Right cardiac atrium (tissue), 5 donors: ENCODE data around the gene RASA3. TPM values are rescaled to one million over a fixed set of nuclear protein-coding genes. Genes with fewer than 3 reads are reported as not detected.

Source experiments
- ATAC-seq, 2 donors: fragments of 200-7000 bp; cut with Tn5 transposase; one replicate each; pipeline versions ENCODE4 v1.8.0 to v1.9.1; 2020; ENCODE audit warnings: moderate library complexity in 2 of 2, mild to moderate bottlenecking in 1 of 2
- DNase-seq, 3 donors: peaks; one replicate each; pipeline ENCODE4 v3.0.0-alpha.2; 2020
- H3K27ac ChIP-seq: one replicate; pipeline ENCODE4 v1.5.1; 2013; ENCODE audit warnings: mild to moderate bottlenecking, low read length, control low read depth, moderate library complexity
- H3K27me3 ChIP-seq: one replicate; pipeline ENCODE4 v1.6.1; 2013; ENCODE audit not compliant: control insufficient read depth, insufficient read depth
- H3K4me1 ChIP-seq: one replicate; pipeline ENCODE4 v1.6.1; 2013; ENCODE audit warnings: low read length; ENCODE audit not compliant: control insufficient read depth, insufficient read depth
- H3K4me3 ChIP-seq: one replicate; pipeline ENCODE4 v1.5.1; 2013; ENCODE audit warnings: low read length, control low read depth
- H3K9me3 ChIP-seq: one replicate; pipeline ENCODE4 v1.6.1; 2013; ENCODE audit warnings: low read length; ENCODE audit not compliant: control insufficient read depth
- WGBS: extraction: QIAGEN DNeasy Blood & Tissue Kit; methylation state at CpG from one replicate; pipeline ENCODE4 v1.1.7; 2013; 5-methylcytosine and 5-hydroxymethylcytosine counted together
- intact Hi-C, 4 donors: fragments of 100-400 bp; cut with DNase I; formaldehyde crosslinking; loops; one replicate each; pipeline versions ENCODE4 v1.11.0 to v1.14.0; 2022 to 2023
- polyA plus RNA-seq: library from polyadenylated mRNA; stranded (reverse); fragments of 200-250 nt; gene quantifications from one replicate; pipeline ENCODE4 v1.2.3, GENCODE V29; 2013
- total RNA-seq, 4 donors: library from RNA; stranded (reverse); fragmentation: NEBNext Ultra II Directional; extraction: Animal tissue kit (Norgen Biotek cat#: 25700); gene quantifications; one replicate each; pipeline ENCODE4 v1.2.1, GENCODE V29; 2021
- donor health status: healthy with polysubstance abuse.
- donor health status: DM: no; HTN: yes; CAD: no.
- donor health status: DM: no; HTN: no; CAD: no.
- donor health status: DM: no; HTN: yes; CAD: no; lungs with severe emphysema.
- donor health status: DM: yes; HTN: yes; CAD: no.

Gene RASA3
- total and polyA plus RNA-seq, 5 donors = 7.4 to 15.5 (median 10.8) TPM

DNA sequence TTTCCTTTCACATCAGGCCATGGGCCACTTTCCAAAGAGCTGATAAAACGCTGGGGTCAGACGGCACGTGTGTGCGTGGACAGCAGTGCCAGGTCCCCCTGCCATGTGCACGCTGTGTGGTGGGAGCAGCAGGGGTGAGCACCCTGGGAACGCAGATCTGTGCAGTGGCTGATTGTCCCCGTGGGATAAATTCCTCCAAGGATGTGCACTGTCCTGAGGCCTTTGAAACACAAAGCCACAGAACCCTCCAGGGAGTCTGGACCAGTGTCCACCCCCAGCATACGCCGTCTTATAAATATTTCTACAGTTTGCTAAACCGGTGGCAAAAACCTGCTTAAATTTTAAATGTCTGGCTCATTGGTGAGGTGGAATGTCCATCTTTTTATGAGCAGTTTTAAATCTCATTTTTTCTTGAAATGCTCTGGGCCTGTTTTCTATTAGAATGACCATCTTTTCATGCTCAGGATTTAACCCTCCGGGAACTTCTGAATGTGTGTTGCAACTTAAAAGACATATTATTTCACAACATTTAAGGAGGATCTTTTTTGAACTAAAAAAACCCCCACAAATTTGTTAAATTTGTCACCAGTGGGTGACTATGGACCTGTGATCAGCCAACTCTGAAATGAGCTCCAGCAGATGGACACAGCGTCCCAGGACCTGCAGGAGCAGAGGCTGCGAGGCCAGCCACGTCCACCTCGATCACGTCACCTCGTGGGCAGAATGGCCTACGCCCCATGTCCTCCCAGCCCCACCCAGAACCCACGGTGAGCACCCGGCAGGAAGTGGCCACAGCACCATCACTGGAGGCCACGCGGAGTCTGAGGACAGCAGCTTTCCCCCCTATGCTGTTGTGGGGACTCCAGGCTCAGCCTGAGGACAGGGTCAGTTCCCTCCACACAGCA, 68.6 kb downstream of the RASA3 start:
- H3K4me1 ChIP-seq = peaks cover 4% of the 10 kb centered on the region
- WGBS = 45% methylated on average over 22 of the region's 22 CpGs
- intact Hi-C loops = loop anchor here in 1 of 4 donors (10.0 kb wide), 1 partner anchor 61 kb away; no protein-coding TSS in a partner anchor

GRCh38 chr13:114062754-114063153, 69.7 kb downstream of the RASA3 start:
- peak in 2 of 3 donors; percentile 65 to 70 for DNase-seq
- no peaks in the 10 kb centered on the region for H3K27me3 ChIP-seq
- H3K27ac ChIP-seq = no peak overlapping the region
- 69% methylated on average over 16 of the region's 16 CpGs for WGBS
- no peak for ATAC-seq
- intact Hi-C loops = loop anchor here in 1 of 4 donors (10.0 kb wide), 1 partner anchor 62 kb away; no protein-coding TSS in a partner anchor
- H3K4me1 ChIP-seq = peaks cover 4% of the 10 kb centered on the region
- H3K4me3 ChIP-seq = no peak overlapping the region
- no peaks in the 10 kb centered on the region for H3K9me3 ChIP-seq

More for the DNA sequence above, 68.6 kb downstream of the RASA3 start:
- peak overlapping the region; percentile 59 for H3K27ac ChIP-seq
- ATAC-seq (peak; percentile 8 to 47), DNase-seq (peak; percentile 81 to 86 (median 83))
- no peaks in the 10 kb centered on the region for H3K27me3 ChIP-seq
- H3K4me3 ChIP-seq = peak overlapping the region; percentile 4
- H3K9me3 ChIP-seq = no peaks in the 10 kb centered on the region

DNA sequence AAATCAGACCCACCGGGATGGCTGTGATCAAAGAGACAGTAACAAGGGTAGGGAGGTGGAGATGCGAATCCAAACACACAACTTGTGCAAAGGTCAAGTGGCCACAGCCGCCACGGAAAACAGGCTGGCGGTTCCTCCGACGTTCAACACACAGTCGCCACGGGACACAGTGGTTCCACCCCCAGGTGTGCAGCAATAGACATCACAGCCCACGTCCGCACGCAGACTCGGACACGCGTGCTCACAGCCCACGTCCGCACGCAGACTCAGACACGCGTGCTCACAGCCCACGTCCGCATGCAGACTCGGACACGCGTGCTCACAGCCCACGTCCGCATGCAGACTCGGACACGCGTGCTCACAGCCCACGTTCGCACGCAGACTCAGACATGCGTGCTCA, 70.1 kb downstream of the RASA3 start:
- Histone ChIP-seq H3K9me3 (no peaks in the 10 kb centered on the region), H3K4me3 (no peak overlapping the region), H3K4me1 (peaks cover 4% of the 10 kb centered on the region), H3K27ac (no peak overlapping the region), H3K27me3 (no peaks in the 10 kb centered on the region)
- ATAC-seq (no peak), DNase-seq (peak in 2 of 3 donors; percentile 55)
- WGBS = 96% methylated on average over 34 of the region's 34 CpGs
- intact Hi-C loops = loop anchor here in 1 of 4 donors (10.0 kb wide), 1 partner anchor 62 kb away; no protein-coding TSS in a partner anchor

DNA sequence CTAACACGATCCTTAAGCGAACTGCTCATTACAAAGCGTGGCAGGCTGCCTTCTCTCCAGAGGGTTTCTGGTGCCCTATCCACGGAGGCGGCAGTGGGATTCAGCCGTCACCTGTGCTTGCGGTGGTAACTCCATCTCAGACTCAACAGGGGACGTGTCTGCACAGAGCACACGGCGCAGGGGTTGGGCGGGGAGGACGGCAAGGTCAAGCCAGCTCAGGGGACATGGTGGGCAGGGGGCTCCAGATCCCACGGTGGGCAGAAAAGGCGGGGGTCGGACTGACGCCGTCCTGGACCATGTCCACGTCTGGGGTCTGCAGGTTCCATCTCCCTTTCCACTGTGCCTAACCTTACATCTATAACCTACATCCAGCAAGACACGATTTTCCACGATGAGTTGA, 70.7 kb downstream of the RASA3 start:
- DNase-seq (peak in 2 of 3 donors; percentile 16 to 55), ATAC-seq (no peak)
- peaks cover 4% of the 10 kb centered on the region for H3K4me1 ChIP-seq
- H3K9me3 ChIP-seq = no peaks in the 10 kb centered on the region
- no peaks in the 10 kb centered on the region for H3K27me3 ChIP-seq
- intact Hi-C loops = loop anchor here in 1 of 4 donors (10.0 kb wide), 1 partner anchor 63 kb away; no protein-coding TSS in a partner anchor
- WGBS = 95% methylated on average over 20 of the region's 20 CpGs
- H3K4me3 ChIP-seq = no peak overlapping the region
- H3K27ac ChIP-seq = no peak overlapping the region

DNA sequence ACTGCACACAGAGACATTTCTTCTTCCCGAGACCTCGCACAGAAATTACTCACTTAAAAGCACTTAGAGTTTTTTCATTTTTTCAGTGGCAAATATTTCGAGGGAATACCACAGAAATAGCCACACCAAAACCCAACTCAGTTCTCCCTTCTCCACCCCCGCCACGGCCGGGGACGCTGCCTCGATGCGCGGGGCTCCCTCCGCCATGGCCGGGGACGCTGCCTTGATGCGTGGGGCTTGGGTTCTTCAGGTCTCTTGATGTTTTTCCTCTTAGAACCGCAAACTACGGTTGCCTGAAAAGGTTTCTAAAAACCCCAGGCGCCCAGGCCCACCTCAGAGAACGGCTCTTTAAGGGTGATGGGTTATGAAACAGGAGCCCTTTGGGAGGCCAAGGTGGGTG, 71.4 kb downstream of the RASA3 start:
- Histone ChIP-seq H3K27ac (no peak overlapping the region), H3K4me1 (peaks cover 4% of the 10 kb centered on the region)
- no peak for ATAC-seq

DNA sequence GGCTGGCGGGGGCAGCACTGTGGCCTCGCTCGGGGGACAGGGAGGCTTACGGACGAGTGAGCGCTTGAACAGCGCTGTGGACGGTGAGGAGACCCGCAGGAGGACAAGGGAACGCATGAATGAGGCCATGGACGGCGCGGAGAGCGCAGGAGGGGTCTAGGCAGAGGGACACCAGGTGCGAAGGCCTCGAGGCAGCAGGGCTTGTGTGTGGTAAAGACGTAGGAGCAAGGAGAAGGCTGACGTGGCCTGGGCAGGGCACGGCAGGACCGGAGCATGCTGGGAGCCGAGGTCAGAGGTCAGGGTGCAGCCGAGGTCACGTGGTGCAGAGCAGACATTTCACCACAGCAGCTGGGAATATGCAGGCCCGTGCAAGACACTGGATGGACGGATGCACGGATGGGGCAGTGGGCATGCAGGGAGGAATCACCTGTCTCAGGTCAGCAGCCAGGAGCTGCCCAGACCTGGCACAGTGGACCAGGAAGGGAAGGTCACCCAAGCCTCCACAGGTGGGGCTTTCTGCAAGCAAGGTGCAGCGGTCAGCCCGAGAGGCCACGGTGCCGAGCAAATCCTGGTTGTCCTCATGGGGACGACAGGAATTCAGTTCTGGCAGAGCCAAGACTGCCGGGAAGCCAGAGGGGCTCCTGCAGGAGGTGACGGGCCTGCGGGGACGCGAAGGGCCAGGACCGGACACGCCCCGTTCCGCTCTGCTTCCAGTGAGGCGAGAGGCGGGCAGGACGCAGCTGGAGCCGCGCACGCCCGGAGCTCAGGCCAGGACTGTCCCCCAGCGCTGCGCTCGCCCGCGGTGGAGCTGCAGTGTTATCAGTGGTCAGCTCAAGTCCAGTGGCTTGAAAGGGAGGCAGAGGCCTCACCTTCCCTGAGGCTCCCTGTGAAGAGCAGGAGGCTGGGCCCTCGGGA, 72.2 kb downstream of the RASA3 start:
- WGBS = 90% methylated on average over 53 of the region's 53 CpGs
- intact Hi-C loops = loop anchor here in 1 of 4 donors (10.0 kb wide), 1 partner anchor 65 kb away; no protein-coding TSS in a partner anchor
- ATAC-seq (no peak), DNase-seq (peak in 2 of 3 donors; percentile 62 to 88)
- Histone ChIP-seq H3K27me3 (no peaks in the 10 kb centered on the region), H3K4me3 (no peak overlapping the region), H3K9me3 (no peaks in the 10 kb centered on the region), H3K4me1 (peaks cover 2% of the 10 kb centered on the region), H3K27ac (no peak overlapping the region)

More for the DNA sequence above, 71.4 kb downstream of the RASA3 start:
- WGBS = 94% methylated on average over 18 of the region's 18 CpGs
- Histone ChIP-seq H3K4me3 (no peak overlapping the region), H3K9me3 (no peaks in the 10 kb centered on the region), H3K27me3 (no peaks in the 10 kb centered on the region)
- intact Hi-C loops = loop anchor here in 1 of 4 donors (10.0 kb wide), 1 partner anchor 64 kb away; no protein-coding TSS in a partner anchor
- peak in 2 of 3 donors; percentile 29 to 43 for DNase-seq

GRCh38 chr13:114059428-114059827, 73.0 kb downstream of the RASA3 start:
- peaks cover 2% of the 10 kb centered on the region for H3K4me1 ChIP-seq
- no peaks in the 10 kb centered on the region for H3K9me3 ChIP-seq
- intact Hi-C loops = no loop called here
- DNase-seq (peak in 2 of 3 donors; percentile 43), ATAC-seq (no peak)
- 96% methylated on average over 16 of the region's 16 CpGs for WGBS
- H3K27ac ChIP-seq = no peak overlapping the region
- H3K4me3 ChIP-seq = no peak overlapping the region
- no peaks in the 10 kb centered on the region for H3K27me3 ChIP-seq

DNA sequence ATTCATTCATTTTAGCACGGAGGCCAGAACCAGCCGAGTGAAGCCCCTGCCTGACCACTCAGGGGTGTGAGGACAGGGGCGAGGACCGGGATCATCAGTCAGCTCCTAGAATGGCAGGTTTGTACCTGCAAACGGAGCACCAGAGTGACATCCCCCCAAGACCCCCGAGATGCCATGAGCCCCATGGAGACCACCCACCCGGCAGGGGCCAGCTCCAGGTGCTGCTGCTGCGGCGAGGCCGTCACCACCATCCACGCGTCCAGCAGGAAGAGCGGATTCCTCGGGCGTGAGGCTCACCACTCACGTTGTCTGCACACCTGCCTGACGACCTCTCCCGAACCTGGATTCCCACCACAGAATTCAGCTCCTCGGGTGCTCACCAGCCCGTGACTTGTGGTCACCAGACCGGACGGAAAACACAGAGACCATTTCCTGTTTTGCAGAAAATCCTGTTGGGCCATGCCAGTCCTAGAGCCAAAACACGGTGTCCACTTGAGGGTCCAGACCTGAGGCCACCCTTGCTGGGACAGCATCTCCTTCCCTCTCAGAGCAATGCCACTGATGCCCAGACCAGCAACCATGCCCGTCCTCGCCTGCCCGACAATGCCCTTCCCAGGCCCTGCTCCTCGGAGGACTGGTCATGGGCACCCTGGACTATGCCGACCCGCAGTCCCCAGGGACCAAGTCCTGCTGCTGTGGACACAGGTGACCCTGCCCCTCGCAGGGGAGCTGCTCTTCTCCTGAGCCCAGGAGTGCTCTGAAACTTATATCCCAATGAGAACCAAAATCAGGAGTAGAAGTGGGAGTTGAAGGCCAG, 74.2 kb downstream of the RASA3 start:
- DNase-seq = peak in 2 of 3 donors; percentile 48 to 54
- Histone ChIP-seq H3K4me1 (no peaks in the 10 kb centered on the region), H3K4me3 (no peak overlapping the region), H3K27me3 (no peaks in the 10 kb centered on the region), H3K27ac (no peak overlapping the region), H3K9me3 (no peaks in the 10 kb centered on the region)
- WGBS = 86% methylated on average over 30 of the region's 30 CpGs
- intact Hi-C loops = no loop called here
- no peak for ATAC-seq

DNA sequence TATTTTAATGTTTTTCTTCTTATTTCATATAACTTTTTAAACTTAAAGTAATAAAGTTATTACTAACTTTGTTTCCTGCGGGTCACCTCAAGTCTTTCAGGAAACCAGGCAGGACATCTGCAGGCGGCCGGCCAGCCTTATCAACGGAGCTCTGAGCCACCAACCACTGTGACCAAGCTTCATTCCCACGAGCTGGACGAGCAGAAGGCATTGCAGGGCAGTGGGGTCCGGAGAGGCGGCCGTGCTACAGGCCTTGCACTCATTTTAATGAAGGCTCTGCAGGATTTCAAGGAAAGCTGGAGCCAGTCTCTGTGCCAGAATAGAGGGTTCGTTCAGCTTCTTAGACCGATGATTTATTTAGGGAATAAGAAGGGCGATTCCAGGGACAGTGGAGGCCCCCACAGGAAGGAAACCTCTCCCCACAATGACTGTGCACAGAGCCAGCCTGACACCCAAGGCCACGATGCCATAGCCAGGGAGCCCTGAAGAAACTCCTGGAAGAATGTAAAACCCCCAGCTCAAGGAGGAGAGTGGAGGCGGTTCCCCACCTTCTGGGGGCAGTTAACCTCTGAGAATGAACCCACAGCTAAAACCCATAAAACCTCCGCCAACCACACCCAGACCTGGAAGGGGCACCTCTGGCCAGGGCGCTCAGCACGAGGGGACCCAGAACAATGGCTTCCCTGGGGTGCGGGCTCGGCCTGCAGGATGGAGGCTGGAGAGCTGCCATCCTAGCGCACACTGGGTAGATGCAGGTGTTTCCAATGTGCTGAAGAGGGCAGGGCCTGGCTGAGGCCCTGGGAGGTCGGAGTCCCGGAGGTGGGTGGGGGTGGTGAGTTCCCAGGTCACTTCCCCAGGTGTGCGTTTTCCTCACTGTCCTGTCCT, 75.0 kb downstream of the RASA3 start:
- H3K4me3 ChIP-seq = no peak overlapping the region
- WGBS = 51% methylated on average over 23 of the region's 23 CpGs
- intact Hi-C loops = no loop called here
- ATAC-seq (peak in 1 of 2 donors; percentile 18), DNase-seq (peak in 1 of 3 donors; percentile 66)
- H3K27me3 ChIP-seq = no peaks in the 10 kb centered on the region
- H3K4me1 ChIP-seq = no peaks in the 10 kb centered on the region
- H3K9me3 ChIP-seq = no peaks in the 10 kb centered on the region
- H3K27ac ChIP-seq = no peak overlapping the region
